OCI-LY7 (cell line): ENCODE data around the gene EDN3.

Experiments
- CTCF ChIP-seq: fragments of 200-600 bp; sonication (generic); conservative IDR thresholded peaks from 2 replicates; pipeline ENCODE4 v1.5.1; 2014; ENCODE audit warnings: mild to moderate bottlenecking, antibody characterized with exemption, low read length, moderate library complexity, mixed read lengths
- EZH2phosphoT487 ChIP-seq: fragments of 200-600 bp; sonication (generic); IDR thresholded peaks from 2 replicates; pipeline ENCODE4 v1.6.1; 2018; ENCODE audit warnings: low read depth, borderline replicate concordance, mild to moderate bottlenecking, mixed run types, antibody characterized with exemption, low read length, moderate library complexity, mixed read lengths

- TF ChIP-seq CTCF (no peak), EZH2phosphoT487 (no peak)
Measured at GRCh38 chr20:59300333-59301081, at the start of gene EDN3.
